Osteocyte (in vitro differentiated cells): ENCODE data around the gene MAML2. TPM values are rescaled to one million over a fixed set of nuclear protein-coding genes. Genes with fewer than 3 reads are reported as not detected.

Source experiments
- DNase-seq: peaks from one replicate; pipeline ENCODE4 v3.0.0; 2021; ENCODE audit warnings: mixed read lengths; ENCODE audit not compliant: unreplicated experiment; ENCODE audit errors: extremely low spot score
- H3K27ac Mint-ChIP-seq: one replicate; pipeline ENCODE4 v1.8.0; 2021; ENCODE audit warnings: mild to moderate bottlenecking, mixed read lengths; ENCODE audit not compliant: unreplicated experiment
- H3K27me3 Mint-ChIP-seq: one replicate; pipeline ENCODE4 v1.8.0; 2021; ENCODE audit warnings: mixed read lengths; ENCODE audit not compliant: unreplicated experiment
- H3K36me3 Mint-ChIP-seq: one replicate; pipeline ENCODE4 v1.8.0; 2021; ENCODE audit warnings: mixed read lengths; ENCODE audit not compliant: unreplicated experiment
- H3K4me1 Mint-ChIP-seq: one replicate; pipeline ENCODE4 v1.8.0; 2021; ENCODE audit warnings: mixed read lengths; ENCODE audit not compliant: unreplicated experiment
- H3K4me3 Mint-ChIP-seq: one replicate; pipeline ENCODE4 v1.8.0; 2021; ENCODE audit warnings: mild to moderate bottlenecking, moderate library complexity, mixed read lengths; ENCODE audit not compliant: unreplicated experiment
- H3K9me3 Mint-ChIP-seq: one replicate; pipeline ENCODE4 v1.8.0; 2021; ENCODE audit warnings: mixed read lengths; ENCODE audit not compliant: unreplicated experiment
- total RNA-seq: library from RNA; stranded (reverse); gene quantifications from 2 replicates; pipeline ENCODE4 v1.2.1, GENCODE V29; 2021
- TF ChIP-seq, protein P1 (sequence below): fragments of 200-600 bp; sonication (generic); IDR thresholded peaks from 2 replicates; pipeline ENCODE4 v1.5.0; 2021; ENCODE audit warnings: antibody characterized with exemption, mild to moderate bottlenecking, moderate library complexity

The MAML2 gene
- total RNA-seq, 1 donor from 2014 or later, result 29.3 TPM

DNA sequence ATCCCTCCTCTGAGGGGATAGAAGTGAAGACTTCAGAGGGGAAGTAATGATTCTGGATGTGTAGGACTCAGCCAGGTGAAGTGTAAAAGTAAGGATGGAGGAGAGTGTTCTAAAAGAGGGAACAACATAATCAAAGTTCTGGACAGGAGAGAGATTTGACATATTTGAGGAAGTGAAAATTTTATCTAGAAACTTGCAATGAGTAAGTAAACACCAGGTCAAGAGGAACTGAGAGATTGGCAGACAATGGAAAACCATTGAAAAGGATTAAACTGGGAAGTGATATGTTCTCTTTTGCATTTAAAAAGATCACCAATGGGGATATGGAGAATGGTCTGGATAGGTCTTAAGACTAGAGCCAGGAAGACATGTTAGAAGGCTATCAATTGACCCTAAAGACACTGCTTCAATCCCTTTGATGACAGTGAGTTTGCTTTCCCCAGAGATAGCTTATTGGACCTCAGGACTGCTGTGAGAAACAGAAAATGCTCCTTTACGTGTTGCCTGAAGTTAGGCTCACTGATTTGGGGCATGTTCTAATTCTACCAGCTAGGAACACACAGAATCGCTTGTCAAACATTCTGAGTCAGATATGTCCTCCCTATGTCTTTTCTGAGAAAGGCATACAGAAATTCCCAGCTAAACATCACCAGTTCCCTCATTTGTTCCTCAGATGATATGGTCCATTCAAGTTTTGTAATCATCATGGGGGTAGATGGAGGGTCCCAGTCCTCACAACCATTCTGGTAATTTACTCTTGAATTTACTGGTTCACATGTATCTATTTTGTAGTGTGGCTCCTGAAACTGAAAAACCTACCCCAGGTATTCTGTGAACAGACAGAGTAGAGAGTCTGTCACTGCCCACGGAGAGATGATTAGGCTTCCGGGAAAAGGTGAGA lies 144.9 kb downstream of the MAML2 start:
- Mint-ChIP-seq H3K4me3 (no peak overlapping the region), H3K36me3 (peaks cover 4% of the 10 kb centered on the region), H3K4me1 (peaks cover 84% of the 10 kb centered on the region), H3K9me3 (no peaks in the 10 kb centered on the region), H3K27ac (peak overlapping the region; percentile 95), H3K27me3 (no peaks in the 10 kb centered on the region)
- no peak for DNase-seq
- TF ChIP-seq, protein P1, sequence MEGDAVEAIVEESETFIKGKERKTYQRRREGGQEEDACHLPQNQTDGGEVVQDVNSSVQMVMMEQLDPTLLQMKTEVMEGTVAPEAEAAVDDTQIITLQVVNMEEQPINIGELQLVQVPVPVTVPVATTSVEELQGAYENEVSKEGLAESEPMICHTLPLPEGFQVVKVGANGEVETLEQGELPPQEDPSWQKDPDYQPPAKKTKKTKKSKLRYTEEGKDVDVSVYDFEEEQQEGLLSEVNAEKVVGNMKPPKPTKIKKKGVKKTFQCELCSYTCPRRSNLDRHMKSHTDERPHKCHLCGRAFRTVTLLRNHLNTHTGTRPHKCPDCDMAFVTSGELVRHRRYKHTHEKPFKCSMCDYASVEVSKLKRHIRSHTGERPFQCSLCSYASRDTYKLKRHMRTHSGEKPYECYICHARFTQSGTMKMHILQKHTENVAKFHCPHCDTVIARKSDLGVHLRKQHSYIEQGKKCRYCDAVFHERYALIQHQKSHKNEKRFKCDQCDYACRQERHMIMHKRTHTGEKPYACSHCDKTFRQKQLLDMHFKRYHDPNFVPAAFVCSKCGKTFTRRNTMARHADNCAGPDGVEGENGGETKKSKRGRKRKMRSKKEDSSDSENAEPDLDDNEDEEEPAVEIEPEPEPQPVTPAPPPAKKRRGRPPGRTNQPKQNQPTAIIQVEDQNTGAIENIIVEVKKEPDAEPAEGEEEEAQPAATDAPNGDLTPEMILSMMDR, result no peak

DNA sequence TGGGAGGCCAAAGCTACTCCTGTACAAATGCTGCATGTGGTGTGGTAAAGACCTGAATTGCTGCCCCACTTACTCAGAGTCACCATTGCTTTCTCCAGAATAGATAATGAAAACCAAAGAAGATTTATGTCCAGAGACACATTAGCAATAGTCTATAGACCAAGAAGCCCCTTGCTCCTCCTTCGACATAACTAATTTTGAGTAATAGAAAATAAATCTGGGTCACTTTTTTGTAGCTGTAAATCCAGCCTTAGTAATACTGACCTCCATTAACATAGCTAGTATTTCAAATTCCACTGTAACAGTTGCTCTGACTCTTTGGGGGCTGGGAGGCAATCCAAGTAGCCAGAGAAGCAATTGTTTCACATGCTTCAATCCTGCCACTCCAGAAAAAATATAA lies 145.9 kb downstream of the MAML2 start:
- TF ChIP-seq, protein P1, result no peak
- H3K4me1 Mint-ChIP-seq, result peaks cover 84% of the 10 kb centered on the region
- H3K36me3 Mint-ChIP-seq, result peaks cover 2% of the 10 kb centered on the region
- DNase-seq, result no peak
- H3K27ac Mint-ChIP-seq, result peak overlapping the region; percentile 95
- H3K9me3 Mint-ChIP-seq, result no peaks in the 10 kb centered on the region
- H3K4me3 Mint-ChIP-seq, result no peak overlapping the region
- H3K27me3 Mint-ChIP-seq, result no peaks in the 10 kb centered on the region

DNA sequence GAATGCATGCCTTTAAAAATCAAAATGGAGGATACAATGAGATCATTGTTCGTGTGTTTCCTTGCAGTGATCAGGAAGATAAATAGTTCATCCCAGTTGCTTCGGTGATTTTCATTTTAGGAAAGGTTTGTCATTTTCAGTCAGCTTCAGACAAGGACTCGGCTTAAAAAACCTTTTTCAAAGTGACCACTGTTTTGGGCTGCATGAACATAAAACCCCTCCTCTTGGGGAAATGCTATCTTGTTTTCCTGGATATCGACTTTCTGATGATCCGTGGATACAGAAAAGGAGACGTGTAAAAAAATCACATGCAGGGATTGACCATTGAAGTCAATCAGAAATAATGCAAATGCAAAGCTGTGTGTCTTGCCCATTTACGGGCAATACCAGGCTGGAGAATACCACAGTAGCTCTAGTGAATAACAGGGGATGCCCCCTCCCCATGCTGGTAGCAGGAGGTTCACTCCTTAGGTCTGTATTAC lies 146.8 kb downstream of the MAML2 start:
- peak overlapping the region; percentile 40 for H3K4me3 Mint-ChIP-seq

DNA sequence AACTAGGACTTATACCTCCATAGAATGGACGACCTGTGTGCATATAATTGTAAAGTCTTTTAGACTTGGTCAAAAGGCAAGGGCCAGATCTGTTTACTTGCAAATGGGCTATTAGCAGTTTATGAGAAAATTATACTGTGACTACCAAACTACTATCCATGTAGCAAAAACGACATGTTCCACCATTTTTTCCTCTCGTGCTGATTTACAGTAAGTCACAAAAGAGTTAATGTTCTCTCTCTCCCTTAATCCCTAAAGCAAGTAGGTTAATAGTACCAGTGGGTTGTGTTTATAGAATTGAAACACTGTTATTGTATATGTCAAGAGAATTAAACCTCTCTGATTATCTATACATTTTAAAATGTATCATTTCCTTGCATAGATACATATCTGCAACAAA lies 147.3 kb downstream of the MAML2 start:
- no peak overlapping the region for H3K4me3 Mint-ChIP-seq
- no peak for DNase-seq
- H3K27me3 Mint-ChIP-seq, result no peaks in the 10 kb centered on the region
- TF ChIP-seq, protein P1, result no peak
- H3K27ac Mint-ChIP-seq, result peak overlapping the region; percentile 95
- peaks cover 80% of the 10 kb centered on the region for H3K4me1 Mint-ChIP-seq
- no peaks in the 10 kb centered on the region for H3K9me3 Mint-ChIP-seq
- peaks cover 9% of the 10 kb centered on the region for H3K36me3 Mint-ChIP-seq

More for the DNA sequence above, 146.8 kb downstream of the MAML2 start:
- TF ChIP-seq, protein P1, result no peak
- no peaks in the 10 kb centered on the region for H3K27me3 Mint-ChIP-seq
- peaks cover 6% of the 10 kb centered on the region for H3K36me3 Mint-ChIP-seq
- peak overlapping the region; percentile 95 for H3K27ac Mint-ChIP-seq
- DNase-seq, result no peak
- no peaks in the 10 kb centered on the region for H3K9me3 Mint-ChIP-seq
- peaks cover 82% of the 10 kb centered on the region for H3K4me1 Mint-ChIP-seq
